ENCODE measurements around the gene ABCB10. TPM values are rescaled to one million over a fixed set of nuclear protein-coding genes. Genes with fewer than 3 reads are reported as not detected.
"Not testable (repeated sequence)": the region's sequence is repeated elsewhere in the genome, so short reads cannot be mapped to it uniquely, and the experiment has no call there.

Gene ABCB10
- total RNA-seq, 2 donors from 2014 or later, result 25.0 to 27.7 TPM

- no peak overlapping the region for H3K4me3 ChIP-seq
- TF ChIP-seq CTCF (IDR thresholded peaks at IDR 0.05), result no peak
- H3K27ac ChIP-seq, result peak overlapping the region; percentile 84 to 98
- peaks cover 44 to 72% of the 10 kb centered on the region in 2 donors for H3K4me1 ChIP-seq (ENCODE audit: control insufficient read depth in 1 of 2, low read depth in 2 of 2)
- H3K27me3 ChIP-seq (replicated peaks; ENCODE audit: insufficient read depth), result no peaks in the 10 kb centered on the region
- ATAC-seq (ENCODE audit: insufficient number of reproducible peaks, low FRiP score, low read depth) (no peak), DNase-seq (ENCODE audit: low spot score) (no peak)
- H3K9me3 ChIP-seq, result no peaks in the 10 kb centered on the region
- H3K36me3 ChIP-seq, result peaks cover 21% of the 10 kb centered on the region
Measured at GRCh38 chr1:229599218-229599954, 40.9 kb upstream of the ABCB10 start.

DNA sequence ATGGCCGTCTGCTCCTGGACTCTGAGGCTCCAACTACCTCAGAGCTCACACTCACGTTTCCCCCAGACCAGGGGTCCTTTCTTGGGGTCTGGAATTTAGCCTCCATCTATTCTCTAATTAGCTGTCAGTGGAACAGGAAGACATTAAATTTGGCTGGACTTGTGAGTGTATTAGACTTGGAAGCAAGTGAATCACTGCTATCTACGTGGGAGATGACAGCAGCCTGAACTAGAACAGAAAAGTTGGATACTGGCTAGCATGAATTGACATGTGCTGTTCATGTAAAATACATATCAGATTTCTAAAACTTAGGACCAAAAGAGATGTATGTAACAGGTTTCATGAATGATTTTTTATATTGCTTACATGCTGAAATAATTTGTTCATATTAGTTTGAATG lies 39.4 kb upstream of the ABCB10 start:
- Histone ChIP-seq H3K36me3 (peaks cover 25% of the 10 kb centered on the region), H3K4me1 (ENCODE audit: control insufficient read depth in 1 of 2, low read depth in 2 of 2) (peaks cover 44 to 76% of the 10 kb centered on the region in 2 donors), H3K27ac (peak overlapping the region; percentile 84 to 98), H3K4me3 (peak overlapping the region; percentile 62), H3K9me3 (no peaks in the 10 kb centered on the region), H3K27me3 (replicated peaks; ENCODE audit: insufficient read depth) (no peaks in the 10 kb centered on the region)
- no peak for TF ChIP-seq CTCF (IDR thresholded peaks at IDR 0.05)
- ATAC-seq (ENCODE audit: insufficient number of reproducible peaks, low FRiP score, low read depth) (no peak), DNase-seq (ENCODE audit: low spot score) (no peak)

- Histone ChIP-seq H3K4me1 (ENCODE audit: control insufficient read depth in 1 of 2, low read depth in 2 of 2) (peaks cover 44 to 74% of the 10 kb centered on the region in 2 donors), H3K36me3 (peaks cover 18% of the 10 kb centered on the region), H3K27ac (peak overlapping the region; percentile 84 to 98)
Measured at GRCh38 chr1:229596925-229597699, 38.6 kb upstream of the ABCB10 start.

GRCh38 chr1:229595876-229596275 lies 37.4 kb upstream of the ABCB10 start:
- H3K4me3 ChIP-seq; H3K9me3 ChIP-seq; DNase-seq (ENCODE audit: low spot score); ATAC-seq (ENCODE audit: insufficient number of reproducible peaks, low FRiP score, low read depth); H3K36me3 ChIP-seq; H3K27me3 ChIP-seq (replicated peaks; ENCODE audit: insufficient read depth): not testable (repeated sequence)
- Histone ChIP-seq H3K27ac (peak overlapping the region; percentile 84 to 98), H3K4me1 (ENCODE audit: control insufficient read depth in 1 of 2, low read depth in 2 of 2) (peaks cover 38 to 62% of the 10 kb centered on the region in 2 donors)

More at GRCh38 chr1:229596925-229597699, 38.6 kb upstream of the ABCB10 start:
- peak; percentile 39 for DNase-seq (ENCODE audit: low spot score)
- ATAC-seq (ENCODE audit: insufficient number of reproducible peaks, low FRiP score, low read depth), result peak; percentile 97
- no peaks in the 10 kb centered on the region for H3K9me3 ChIP-seq
- peak; percentile 54 for TF ChIP-seq CTCF (IDR thresholded peaks at IDR 0.05)
- H3K4me3 ChIP-seq, result peak overlapping the region; percentile 62
- no peaks in the 10 kb centered on the region for H3K27me3 ChIP-seq (replicated peaks; ENCODE audit: insufficient read depth)

DNA sequence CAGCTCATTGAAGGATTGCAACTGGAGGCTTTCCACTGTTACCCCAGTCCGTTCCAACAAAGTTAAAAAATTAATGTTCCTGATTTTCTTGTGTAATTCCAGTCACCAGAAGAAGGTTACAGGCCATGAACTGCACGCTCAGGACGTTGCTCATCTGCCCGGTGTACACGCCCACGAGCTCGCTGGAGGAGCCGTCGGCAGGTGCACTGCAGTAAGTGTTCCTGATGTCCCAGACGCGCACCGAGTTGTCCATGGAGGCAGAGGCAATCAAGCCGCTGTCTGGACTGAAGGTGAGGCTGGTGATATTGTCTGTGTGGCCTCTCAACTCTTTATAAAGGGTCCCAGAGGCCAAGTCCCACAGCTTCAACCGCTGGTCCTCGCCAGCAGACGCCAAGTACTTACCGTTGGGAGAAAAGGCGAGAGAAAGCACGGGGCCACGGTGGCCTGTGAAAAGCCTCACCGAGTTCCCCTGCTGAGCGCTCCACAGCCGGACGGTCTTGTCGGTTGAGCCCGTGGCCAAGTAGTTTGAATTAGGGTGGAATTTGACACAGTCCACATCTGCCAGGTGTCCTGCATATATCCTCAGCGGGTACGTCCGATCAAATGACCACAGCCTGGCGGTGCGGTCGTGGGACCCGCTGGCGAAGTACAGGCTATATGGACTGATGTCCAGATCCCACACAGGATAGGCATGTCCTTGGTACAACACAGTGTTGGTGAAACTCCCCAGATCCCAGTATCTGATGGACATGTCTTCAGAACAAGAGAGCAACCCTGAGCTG lies 35.9 kb upstream of the ABCB10 start:
- no peak for DNase-seq (ENCODE audit: low spot score)
- Histone ChIP-seq H3K9me3 (no peaks in the 10 kb centered on the region), H3K36me3 (peaks cover 8% of the 10 kb centered on the region), H3K4me3 (no peak overlapping the region), H3K4me1 (ENCODE audit: control insufficient read depth in 1 of 2, low read depth in 2 of 2) (peaks cover 23 to 59% of the 10 kb centered on the region in 2 donors), H3K27ac (peak overlapping the region; percentile 84 to 98), H3K27me3 (replicated peaks; ENCODE audit: insufficient read depth) (no peaks in the 10 kb centered on the region)
- TF ChIP-seq CTCF (IDR thresholded peaks at IDR 0.05), result no peak
- no peak for ATAC-seq (ENCODE audit: insufficient number of reproducible peaks, low FRiP score, low read depth)

All from thoracic aorta (tissue), 2 donors.